Thoracic aorta (tissue), 2 donors: Measurements from ENCODE around the gene ADM2. TPM values are rescaled to one million over a fixed set of nuclear protein-coding genes. Genes with fewer than 3 reads are reported as not detected.
"Not testable (repeated sequence)": the region's sequence is repeated elsewhere in the genome, so short reads cannot be mapped to it uniquely, and the experiment has no call there.

Experiments
- ATAC-seq: fragments of 150-250 bp; one replicate; pipeline ENCODE4 v1.8.0; 2017; ENCODE audit warnings: low read depth; ENCODE audit not compliant: insufficient number of reproducible peaks, low FRiP score
- DNase-seq: peaks from one replicate; pipeline ENCODE4 v3.0.0-alpha.2; 2020; ENCODE audit warnings: low spot score
- H3K27ac ChIP-seq, 2 donors: fragments of 200-600 bp; sonication (generic); 1 replicate in 1 of 2; 2 replicates in 1 of 2; pipeline ENCODE4 v1.5.1; 2016; ENCODE audit warnings: mild to moderate bottlenecking in 2 of 2, moderate library complexity in 2 of 2
- H3K27me3 ChIP-seq: fragments of 200-600 bp; sonication (generic); replicated peaks from 2 replicates; pipeline ENCODE4 v1.6.0; 2016; ENCODE audit warnings: mild to moderate bottlenecking; ENCODE audit not compliant: insufficient read depth
- H3K36me3 ChIP-seq: fragments of 200-600 bp; sonication (generic); one replicate; pipeline ENCODE4 v1.5.1; 2016
- H3K4me1 ChIP-seq, 2 donors: fragments of 200-600 bp; sonication (generic); 1 replicate in 1 of 2; 2 replicates in 1 of 2; pipeline versions ENCODE4 v1.5.1 to v1.6.0; 2016; ENCODE audit warnings: low read depth in 2 of 2, mild to moderate bottlenecking in 1 of 2; ENCODE audit not compliant: control insufficient read depth in 1 of 2
- H3K4me3 ChIP-seq: fragments of 200-600 bp; sonication (generic); 2 replicates; pipeline ENCODE4 v1.5.1; 2016; ENCODE audit warnings: mild to moderate bottlenecking
- H3K9me3 ChIP-seq: fragments of 200-600 bp; sonication (generic); 2 replicates; pipeline ENCODE4 v1.5.1; 2016
- CTCF ChIP-seq: fragments of 200-600 bp; sonication (generic); IDR thresholded peaks from one replicate; pipeline ENCODE4 v1.5.1; 2019; ENCODE audit warnings: antibody characterized with exemption
- total RNA-seq, 2 donors: library from RNA; depleted of rRNA; stranded (reverse); fragments of >200 nt; gene quantifications; one replicate each; pipeline versions ENCODE4 v1.1.0 to v1.2.3, GENCODE V29; 2016

The ADM2 gene
- under 1 TPM in 1 of 2 donors, not detected in 1; 0.14 TPM for total RNA-seq

GRCh38 chr22:50481440-50482106 lies at the start of gene ADM2:
ADM2 (plus strand) TSS chr22:50481543; CDS start chr22:50481848, 305 bp downstream.
- Histone ChIP-seq H3K36me3 (no peaks in the 10 kb centered on the region), H3K27ac (no peak within 1 kb of the TSS), H3K27me3 (no peaks in the 10 kb centered on the region), H3K9me3 (no peaks in the 10 kb centered on the region), H3K4me1 (no peaks in the 10 kb centered on the region), H3K4me3 (peak within 1 kb of the TSS; percentile 64)
- TF ChIP-seq CTCF = no peak
- DNase-seq (no peak), ATAC-seq (no peak)

GRCh38 chr22:50432131-50432876 lies 49.0 kb upstream of the ADM2 start:
- no peak overlapping the region for H3K4me3 ChIP-seq
- H3K27ac ChIP-seq = no peak overlapping the region
- H3K4me1 ChIP-seq = no peaks in the 10 kb centered on the region
- DNase-seq (no peak), ATAC-seq (no peak)
- H3K9me3 ChIP-seq = no peaks in the 10 kb centered on the region
- H3K27me3 ChIP-seq = no peaks in the 10 kb centered on the region
- peaks cover 49% of the 10 kb centered on the region for H3K36me3 ChIP-seq
- TF ChIP-seq CTCF = no peak

DNA sequence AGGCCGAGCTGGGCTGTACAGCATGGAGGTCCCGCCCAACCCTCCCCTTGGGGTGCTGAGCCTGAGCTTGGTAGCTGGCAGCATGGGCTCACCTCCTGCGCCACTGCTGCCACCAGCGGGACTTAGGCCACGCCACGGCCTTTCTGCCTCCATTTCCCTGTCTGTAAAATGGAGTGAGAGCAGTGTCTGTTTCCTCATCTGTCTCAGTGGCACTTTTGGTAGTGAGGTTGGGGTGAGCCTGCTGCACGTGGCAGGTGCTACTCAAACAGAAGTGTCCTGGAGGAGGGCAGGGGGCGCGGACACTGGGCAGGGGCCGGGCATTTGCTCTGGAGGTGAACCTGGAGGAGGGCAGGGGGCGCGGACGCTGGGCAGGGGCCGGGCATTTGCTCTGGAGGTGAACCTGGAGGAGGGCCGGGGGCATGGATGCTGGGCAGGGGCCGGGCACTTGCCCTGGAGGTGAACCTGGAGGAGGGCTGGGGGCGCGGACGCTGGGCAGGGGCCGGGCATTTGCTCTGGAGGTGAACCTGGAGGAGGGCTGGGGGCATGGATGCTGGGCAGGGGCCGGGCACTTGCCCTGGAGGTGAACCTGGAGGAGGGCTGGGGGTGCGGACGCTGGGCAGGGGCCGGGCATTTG lies 48.3 kb upstream of the ADM2 start:
- not testable (repeated sequence) for ATAC-seq

GRCh38 chr22:50434849-50435248 lies 46.5 kb upstream of the ADM2 start:
- Histone ChIP-seq H3K4me3 (no peak overlapping the region), H3K4me1 (no peaks in the 10 kb centered on the region), H3K36me3 (peaks cover 72% of the 10 kb centered on the region), H3K27ac (no peak overlapping the region), H3K9me3 (no peaks in the 10 kb centered on the region), H3K27me3 (no peaks in the 10 kb centered on the region)
- ATAC-seq (no peak), DNase-seq (no peak)
- TF ChIP-seq CTCF = no peak

More for the DNA sequence above, 48.3 kb upstream of the ADM2 start:
- not testable (repeated sequence) for H3K4me3 ChIP-seq, H3K4me1 ChIP-seq, H3K27ac ChIP-seq, H3K9me3 ChIP-seq, H3K27me3 ChIP-seq, DNase-seq
- H3K36me3 ChIP-seq = peaks cover 55% of the 10 kb centered on the region

DNA sequence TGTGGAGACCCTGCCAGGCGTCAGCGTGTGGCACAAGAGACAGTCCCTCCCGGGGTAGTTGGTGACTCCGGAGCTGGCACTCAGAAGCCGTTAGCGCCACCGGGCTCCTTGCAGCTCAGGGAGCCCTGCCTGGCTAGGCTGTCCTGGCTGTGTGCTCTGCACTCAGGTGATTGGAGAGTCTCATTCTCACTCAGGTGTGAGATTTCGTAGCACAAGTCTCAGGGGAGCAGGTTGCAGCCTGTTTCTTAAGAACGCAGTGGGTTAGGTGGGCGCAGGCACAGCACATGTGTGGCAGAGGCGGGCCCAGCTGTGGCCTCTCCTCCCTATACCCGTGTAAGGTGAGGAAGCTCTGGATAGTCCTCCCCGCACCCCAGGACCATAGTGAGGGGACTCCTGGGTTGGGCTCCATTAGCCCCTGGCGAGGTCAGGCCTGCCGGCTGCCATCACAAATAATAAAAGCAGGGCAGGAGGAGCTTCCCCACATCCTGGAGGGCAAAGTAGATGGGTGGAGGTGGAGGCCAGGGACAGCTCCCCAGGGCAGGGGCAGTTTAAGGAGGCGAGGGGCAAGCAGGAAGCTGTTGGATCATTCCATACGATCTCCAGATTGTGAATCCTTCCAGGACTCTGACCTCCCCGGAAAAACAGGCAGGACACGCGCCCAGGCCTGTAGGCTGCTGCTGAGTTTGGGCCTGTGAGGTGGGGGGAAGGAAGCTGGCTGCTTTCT lies 45.9 kb upstream of the ADM2 start:
- DNase-seq (no peak), ATAC-seq (no peak)
- no peaks in the 10 kb centered on the region for H3K9me3 ChIP-seq
- H3K4me3 ChIP-seq = no peak overlapping the region
- TF ChIP-seq CTCF = no peak
- H3K27ac ChIP-seq = no peak overlapping the region
- H3K36me3 ChIP-seq = peaks cover 72% of the 10 kb centered on the region
- H3K4me1 ChIP-seq = no peaks in the 10 kb centered on the region
- H3K27me3 ChIP-seq = no peaks in the 10 kb centered on the region
